Endothelial cell of umbilical vein (primary cell): Measurements from ENCODE around the gene CTSF. TPM values are rescaled to one million over a fixed set of nuclear protein-coding genes. Genes with fewer than 3 reads are reported as not detected.

Experiments used
- BruUV-seq: library from RNA; stranded (reverse); fragments of 400-500 nt; replicated peaks from 2 replicates; lab custom pipeline; 2021; lab: Mats Ljungman, UMichigan
- CTCF ChIA-PET: fragments of 300-600, 350-600 bp; sonication (Branson Sonifier 250); formaldehyde crosslinking; loops from one replicate; lab custom pipeline; 2021; ENCODE audit warnings: antibody characterized with exemption, inconsistent platforms; lab: Charles Lee
- POLR2A ChIA-PET: fragments of 300-600, 350-600 bp; sonication (Branson Sonifier 250); formaldehyde crosslinking; loops from one replicate; lab custom pipeline; 2021; ENCODE audit warnings: antibody characterized with exemption, inconsistent platforms; lab: Charles Lee
- DNase-seq: peaks from one replicate; pipeline ENCODE4 v3.0.0-alpha.2; 2011; ENCODE audit warnings: low read depth, low spot score
- FAIRE-seq: peaks from 2 replicates; lab custom pipeline; 2011; peaks lifted over from hg19 to GRCh38; lab: Jason Lieb, UNC
- H2AFZ ChIP-seq: 2 replicates; pipeline ENCODE4 v1.6.0; 2012; ENCODE audit warnings: low read depth, low read length, control low read depth, inconsistent platforms
- H3K27ac ChIP-seq: 2 replicates; pipeline ENCODE4 v1.5.1; 2011; ENCODE audit warnings: low read depth, mild to moderate bottlenecking, control low read depth, low read length, moderate library complexity; ENCODE audit not compliant: insufficient read depth
- H3K27me3 ChIP-seq, 2 experiments: 2 replicates each; pipeline versions ENCODE4 v1.6.0 to v1.6.1; 2011; ENCODE audit warnings: low read length in 2 of 2, mixed read lengths in 1 of 2; ENCODE audit not compliant: control insufficient read depth in 2 of 2, insufficient read depth in 2 of 2
- H3K36me3 ChIP-seq, 2 experiments: 2 replicates in 1 of 2; 3 replicates in 1 of 2; pipeline ENCODE4 v1.5.1; 2011; ENCODE audit warnings: low read length in 2 of 2, mild to moderate bottlenecking in 1 of 2, moderate library complexity in 1 of 2; ENCODE audit not compliant: control insufficient read depth in 2 of 2, insufficient read depth in 2 of 2; ENCODE audit errors: extremely low read depth in 1 of 2
- H3K4me1 ChIP-seq: 3 replicates; pipeline ENCODE4 v1.5.1; 2011; ENCODE audit warnings: mild to moderate bottlenecking, low read length; ENCODE audit not compliant: control insufficient read depth, insufficient read depth; ENCODE audit errors: extremely low read depth
- H3K4me2 ChIP-seq: 2 replicates; pipeline ENCODE4 v1.6.1; 2011; ENCODE audit warnings: low read length, control low read depth, mixed read lengths; ENCODE audit not compliant: insufficient read depth
- H3K4me3 ChIP-seq, 3 experiments: fragments of 200-600 bp in 1 of 3; sonication (generic), shearing (Covaris generic) in 1 of 3; replicated peaks in 1 of 3; 2 replicates each; pipeline ENCODE4 v1.5.1; 2011 to 2016; ENCODE audit warnings: control low read depth in 3 of 3, low read length in 3 of 3, mild to moderate bottlenecking in 2 of 3, inconsistent platforms in 1 of 3, low read depth in 1 of 3, moderate library complexity in 1 of 3; ENCODE audit not compliant: insufficient read depth in 1 of 3
- H3K79me2 ChIP-seq: 2 replicates; pipeline ENCODE4 v1.6.0; 2012; ENCODE audit warnings: low read length, inconsistent platforms; ENCODE audit not compliant: control insufficient read depth, insufficient read depth
- H3K9ac ChIP-seq: replicated peaks from 2 replicates; pipeline ENCODE3; 2011; ENCODE audit warnings: low read length, control low read depth; ENCODE audit not compliant: insufficient read depth; ENCODE audit errors: extremely low read depth
- H3K9me1 ChIP-seq: replicated peaks from 3 replicates; pipeline ENCODE4 v1.6.0; 2011; ENCODE audit warnings: mild to moderate bottlenecking, low read length; ENCODE audit not compliant: control insufficient read depth, insufficient read depth; ENCODE audit errors: extremely low read depth
- H3K9me3 ChIP-seq: replicated peaks from 2 replicates; pipeline ENCODE4 v1.5.1; 2012; ENCODE audit warnings: low read length, inconsistent platforms; ENCODE audit not compliant: control insufficient read depth, insufficient read depth
- H4K20me1 ChIP-seq: replicated peaks from 2 replicates; pipeline ENCODE3; 2011; ENCODE audit warnings: mild to moderate bottlenecking, low read length; ENCODE audit not compliant: control insufficient read depth, insufficient read depth; ENCODE audit errors: extremely low read depth
- CTCF ChIP-seq, 2 donors: IDR thresholded peaks; 1 replicate in 1 of 2; 2 replicates in 1 of 2; pipeline ENCODE4 v1.5.1; 2011; ENCODE audit warnings: low read length in 2 of 2, mild to moderate bottlenecking in 2 of 2, moderate library complexity in 2 of 2, control low read depth in 1 of 2, inconsistent platforms in 1 of 2, low read depth in 1 of 2; ENCODE audit not compliant: insufficient read depth in 1 of 2; ENCODE audit errors: extremely low read depth in 1 of 2
- EZH2 ChIP-seq: IDR thresholded peaks from 2 replicates; pipeline ENCODE4 v1.6.1; 2012; ENCODE audit warnings: borderline replicate concordance, low read depth, mild to moderate bottlenecking, moderate library complexity, low read length, inconsistent platforms; ENCODE audit not compliant: severe bottlenecking
- FOS ChIP-seq: IDR thresholded peaks from 2 replicates; pipeline ENCODE4 v1.6.1; 2011; ENCODE audit warnings: mild to moderate bottlenecking, low read length, moderate library complexity, borderline replicate concordance; ENCODE audit not compliant: insufficient read depth
- GATA2 ChIP-seq: IDR thresholded peaks from 2 replicates; pipeline ENCODE4 v1.7.0; 2011; ENCODE audit warnings: low read depth, mild to moderate bottlenecking, moderate library complexity, mixed read lengths, low read length; ENCODE audit not compliant: insufficient read length, insufficient read depth
- JUN ChIP-seq: IDR thresholded peaks from 2 replicates; pipeline ENCODE4 v1.6.1; 2011; ENCODE audit warnings: borderline replicate concordance, low read depth; ENCODE audit not compliant: insufficient read length, insufficient read depth
- MYC ChIP-seq: IDR thresholded peaks from one replicate; pipeline ENCODE4 v1.6.1; 2011; ENCODE audit warnings: mild to moderate bottlenecking, low read depth, low read length
- POLR2A ChIP-seq: IDR thresholded peaks from 2 replicates; pipeline ENCODE4 v1.6.1; 2012; ENCODE audit warnings: low read depth, mild to moderate bottlenecking, control low read depth, low read length
- POLR2AphosphoS5 ChIP-seq: IDR thresholded peaks from 2 replicates; pipeline ENCODE4 v1.6.1; 2012; ENCODE audit warnings: low read depth, mild to moderate bottlenecking, control low read depth, low read length, moderate library complexity; ENCODE audit not compliant: insufficient read depth
- dilution Hi-C: fragments of 300-500 bp; cut with MboI; formaldehyde crosslinking; loops from one replicate; pipeline ENCODE4 v1.15.0; 2019; ENCODE audit warnings: low sequenced_read_pairs; ENCODE audit not compliant: extremely low pct_ligation_motif_present
- intact Hi-C: fragments of 100-400 bp; cut with micrococcal nuclease; formaldehyde crosslinking; loops from one replicate; pipeline ENCODE4 v1.10.0; 2022
- polyA plus RNA-seq, 4 experiments: library from polyadenylated mRNA; depleted of rRNA in 3 of 4; stranded (reverse) in 3 of 4; unstranded in 1 of 4; fragments of >200 nt; gene quantifications; 2 replicates each; pipeline versions ENCODE4 v1.2.1 to v1.2.3, GENCODE V29; 2011 to 2012; ENCODE audit warnings: missing spikeins in 1 of 4
- total RNA-seq: library from RNA; stranded (reverse); gene quantifications from 2 replicates; pipeline ENCODE4 v1.2.3, GENCODE V29; 2021
- TF ChIP-seq, protein P1 (sequence below): IDR thresholded peaks from 2 replicates; pipeline ENCODE4 v1.6.1; 2011; ENCODE audit not compliant: insufficient read depth, insufficient read length

CTSF gene
- total and polyA plus RNA-seq, 2 donors (not counting 3 experiments of a cell fraction or from before 2014, with no cell fraction given), result 14.4 to 27.7 TPM

DNA sequence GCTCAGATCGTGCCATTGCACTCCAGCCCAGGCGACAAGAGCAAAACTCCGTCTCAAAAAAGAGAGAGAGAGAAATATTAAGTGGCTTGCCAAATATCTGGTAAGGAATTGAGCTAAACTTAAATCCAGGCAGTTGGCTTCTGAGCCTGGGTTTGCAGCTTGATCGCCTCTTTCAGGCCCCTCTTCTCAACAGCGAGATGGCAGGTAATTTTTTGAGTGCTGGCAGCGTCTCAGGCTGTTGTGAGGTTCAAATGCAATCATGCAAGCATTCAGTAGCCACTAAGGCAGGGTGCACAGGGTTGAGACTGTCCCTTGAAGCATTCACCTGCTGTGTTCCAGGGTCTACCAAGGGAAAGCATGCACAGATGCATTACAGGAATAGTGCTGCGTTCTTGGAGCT is 670 bp upstream of the CTSF start:
- intact Hi-C loops (no loop called here), dilution Hi-C loops (no loop called here)
- Histone ChIP-seq H2AFZ (no peak overlapping the region), H3K9me3 (no peaks in the 10 kb centered on the region), H3K27me3 (no peaks in the 10 kb centered on the region), H3K27ac (no peak overlapping the region), H3K4me1 (peaks cover 3% of the 10 kb centered on the region), H3K36me3 (no peaks in the 10 kb centered on the region), H3K4me2 (no peak overlapping the region), H3K9ac (no peak overlapping the region), H3K79me2 (no peaks in the 10 kb centered on the region), H3K4me3 (no peak overlapping the region), H4K20me1 (no peaks in the 10 kb centered on the region), H3K9me1 (no peaks in the 10 kb centered on the region)
- CTCF ChIA-PET, result interaction anchor here (0.8 to 2.9 kb wide), 9 partner anchors 9 to 183 kb away, joined by 3 to 18 read pairs (median 5); partner anchors contain the start of genes ACTN3, CCDC87, CCS and RBM4B
- TF ChIP-seq, protein P1, sequence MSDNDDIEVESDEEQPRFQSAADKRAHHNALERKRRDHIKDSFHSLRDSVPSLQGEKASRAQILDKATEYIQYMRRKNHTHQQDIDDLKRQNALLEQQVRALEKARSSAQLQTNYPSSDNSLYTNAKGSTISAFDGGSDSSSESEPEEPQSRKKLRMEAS, result no peak
- TF ChIP-seq JUN, result no peak
- TF ChIP-seq FOS, result no peak
- TF ChIP-seq POLR2AphosphoS5, result no peak
- TF ChIP-seq GATA2, result no peak
- TF ChIP-seq POLR2A, result no peak
- TF ChIP-seq EZH2, result no peak
- TF ChIP-seq MYC, result no peak
- no peak for TF ChIP-seq CTCF (IDR thresholded peaks at IDR 0.05; ENCODE audit: extremely low read depth in 1 of 2, insufficient read depth in 1 of 2, low read depth in 1 of 2, low read length in 2 of 2)
- FAIRE-seq (no peak), DNase-seq (no peak)
- POLR2A ChIA-PET, result interaction anchor here (0.8 kb wide), 1 partner anchor 58 kb away, joined by 3 read pairs; the partner anchor contains the start of gene BBS1
- no TSS peak for BruUV-seq
